ENCODE data around the gene SYNGR3. TPM values are rescaled to one million over a fixed set of nuclear protein-coding genes. Genes with fewer than 3 reads are reported as not detected.
A peak's percentile ranks its signal among the peaks of the same experiment; 100 is the strongest.
"Not testable (repeated sequence)": the region's sequence is repeated elsewhere in the genome, so short reads cannot be mapped to it uniquely, and the experiment has no call there.

The SYNGR3 gene
- total RNA-seq, 2 experiments from 2014 or later: 1.3 to 1.9 TPM

DNA sequence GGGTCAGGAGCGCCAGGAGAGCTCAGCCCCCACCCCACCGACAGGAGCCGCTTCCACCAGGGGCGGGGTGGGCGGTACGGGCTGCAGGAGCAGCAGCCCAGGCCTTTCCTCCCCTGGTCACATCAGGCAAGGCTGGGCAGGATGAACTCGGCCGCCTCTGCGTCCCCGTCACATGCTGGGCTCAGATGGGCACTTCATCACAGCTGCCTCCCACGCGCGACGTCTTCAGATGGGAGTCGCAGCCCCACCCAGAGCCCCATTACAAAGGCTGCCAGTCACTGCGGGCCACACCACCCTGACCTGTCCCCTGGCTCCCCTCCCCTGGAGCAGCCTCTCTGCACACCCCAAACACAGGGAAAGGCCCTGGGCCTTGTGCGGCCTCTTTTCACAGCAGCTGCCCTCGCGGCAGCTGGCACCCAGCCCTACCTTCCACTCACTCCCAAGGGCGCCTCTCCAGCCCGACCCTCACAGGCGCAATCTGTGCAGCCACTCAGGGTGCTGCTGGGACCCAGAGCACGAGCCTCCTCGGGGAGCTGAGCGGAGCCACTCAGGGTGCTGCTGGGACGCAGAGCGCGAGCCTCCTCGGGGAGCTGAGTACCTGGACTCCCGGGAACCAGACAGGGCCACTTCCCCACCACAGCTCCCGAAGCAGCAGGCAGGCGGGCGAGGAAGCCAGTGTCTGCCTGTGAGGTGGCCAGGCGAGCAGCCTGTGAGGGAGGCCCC is 15.2 kb downstream of the SYNGR3 start:
- H3K9me3 Mint-ChIP-seq: no peaks in the 10 kb centered on the region
- peaks cover 37% of the 10 kb centered on the region for H3K4me1 Mint-ChIP-seq
- H3K4me3 Mint-ChIP-seq: no peak overlapping the region
- POLR2A ChIA-PET: no interaction called here
- DNase-seq: no peak
- H3K27me3 Mint-ChIP-seq: no peaks in the 10 kb centered on the region
- no peak overlapping the region for H3K27ac Mint-ChIP-seq
- CTCF ChIA-PET: interaction anchor here (0.7 to 3.7 kb wide), 9 partner anchors 11 to 150 kb away, joined by 3 to 36 read pairs (median 4); partner anchors contain the start of genes NOXO1, NPW and TRAF7
- peaks cover 23% of the 10 kb centered on the region for H3K36me3 Mint-ChIP-seq (ENCODE audit: low read depth)

DNA sequence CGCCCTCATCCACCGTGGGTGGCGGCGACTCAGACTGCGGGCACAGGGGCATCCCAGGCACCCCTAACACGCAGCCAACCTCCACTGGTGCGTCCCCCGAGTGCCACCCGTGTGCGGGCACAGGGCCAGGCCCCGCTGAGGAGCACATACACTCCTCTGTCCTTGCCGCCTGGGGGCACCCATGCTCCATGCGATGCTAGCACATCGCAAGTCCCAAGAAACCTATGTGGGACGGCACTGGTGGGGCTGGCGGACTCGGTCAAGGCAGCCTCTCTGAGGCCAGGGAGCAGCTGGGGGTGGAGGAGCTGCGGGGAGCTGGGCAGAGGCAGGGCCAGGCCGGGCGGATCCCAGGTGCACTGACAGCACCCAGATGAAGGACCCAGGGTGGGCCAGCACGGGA is 15.9 kb downstream of the SYNGR3 start:
- H3K4me1 Mint-ChIP-seq: peaks cover 43% of the 10 kb centered on the region
- no peaks in the 10 kb centered on the region for H3K27me3 Mint-ChIP-seq
- POLR2A ChIA-PET: no interaction called here
- CTCF ChIA-PET: interaction anchor here (3.7 kb wide), 1 partner anchor 11 kb away, joined by 36 read pairs; no protein-coding TSS in a partner anchor
- no peak overlapping the region for H3K4me3 Mint-ChIP-seq
- no peak overlapping the region for H3K27ac Mint-ChIP-seq
- peaks cover 28% of the 10 kb centered on the region for H3K36me3 Mint-ChIP-seq (ENCODE audit: low read depth)
- DNase-seq: no peak
- H3K9me3 Mint-ChIP-seq: no peaks in the 10 kb centered on the region

DNA sequence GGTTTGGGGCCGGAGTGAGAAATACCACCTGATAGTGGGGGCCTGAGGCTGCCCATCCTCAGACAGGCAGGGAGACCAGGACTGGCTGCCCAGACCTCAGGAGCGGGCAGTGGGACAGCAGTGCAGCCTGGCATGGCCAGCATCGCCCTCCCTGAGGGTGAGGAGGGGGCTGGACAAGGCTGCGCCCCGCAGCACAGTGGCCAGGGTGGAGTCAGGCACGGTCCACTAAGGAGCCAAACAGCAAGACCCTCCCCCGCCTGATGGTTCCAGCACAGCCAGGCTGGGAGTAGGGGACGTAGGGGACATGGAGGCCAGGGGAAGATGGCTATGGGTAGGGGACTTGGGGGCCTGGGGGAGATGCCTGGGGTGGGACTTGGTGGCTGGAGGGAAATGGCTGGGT is 16.5 kb downstream of the SYNGR3 start:
- H3K27ac Mint-ChIP-seq: no peak overlapping the region
- CTCF ChIA-PET: interaction anchor here (3.7 kb wide), 1 partner anchor 12 kb away, joined by 36 read pairs; no protein-coding TSS in a partner anchor
- no peak for DNase-seq
- H3K36me3 Mint-ChIP-seq (ENCODE audit: low read depth): peaks cover 24% of the 10 kb centered on the region
- no peak overlapping the region for H3K4me3 Mint-ChIP-seq
- no peaks in the 10 kb centered on the region for H3K9me3 Mint-ChIP-seq
- POLR2A ChIA-PET: no interaction called here
- no peaks in the 10 kb centered on the region for H3K27me3 Mint-ChIP-seq
- peaks cover 43% of the 10 kb centered on the region for H3K4me1 Mint-ChIP-seq

DNA sequence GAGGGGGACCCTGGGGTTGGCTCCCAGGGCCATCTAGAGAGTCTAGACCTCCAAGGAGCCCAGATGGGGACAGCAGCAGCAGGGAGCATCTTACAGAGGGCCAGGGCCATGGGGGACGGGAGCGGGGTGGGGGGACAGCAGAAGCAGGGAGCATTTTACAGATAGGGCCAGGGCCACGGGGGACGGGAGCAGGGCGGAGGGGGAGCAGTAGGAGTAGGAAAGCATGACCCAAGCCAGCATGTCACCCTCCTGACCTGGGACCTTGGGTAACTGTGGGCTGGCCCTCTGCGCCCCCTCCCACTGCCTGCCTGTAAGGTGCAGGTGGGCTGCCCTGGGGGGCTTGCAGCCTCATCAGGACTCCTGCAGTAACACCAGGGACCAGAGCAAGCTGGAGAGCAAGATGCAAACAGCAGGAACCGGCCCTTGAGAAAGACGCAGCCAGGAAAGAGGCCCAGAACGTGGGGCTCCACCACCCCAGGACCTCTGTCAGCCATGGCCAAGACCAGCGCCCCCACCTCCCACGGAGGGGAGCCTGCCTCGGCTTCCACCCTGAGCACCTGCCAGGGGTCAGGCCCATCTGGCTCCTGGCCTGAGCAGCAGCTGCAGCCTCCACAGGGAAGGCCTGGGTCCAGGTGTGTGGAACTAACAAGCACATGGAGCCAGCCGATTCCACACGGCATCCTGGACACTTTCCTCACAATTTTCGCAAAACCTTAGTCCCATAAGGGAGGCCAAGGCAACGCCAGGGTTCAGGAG is 17.5 kb downstream of the SYNGR3 start:
- H3K4me1 Mint-ChIP-seq: peaks cover 43% of the 10 kb centered on the region
- ChIA-PET CTCF (interaction anchor here (1.3 to 2.4 kb wide), 3 partner anchors 12 to 133 kb away, joined by 5 to 9 read pairs (median 5); no protein-coding TSS in a partner anchor), POLR2A (no interaction called here)
- H3K9me3 Mint-ChIP-seq: no peaks in the 10 kb centered on the region
- H3K27ac Mint-ChIP-seq: peak overlapping the region; percentile 91
- DNase-seq: no peak
- H3K36me3 Mint-ChIP-seq (ENCODE audit: low read depth): peaks cover 21% of the 10 kb centered on the region
- no peaks in the 10 kb centered on the region for H3K27me3 Mint-ChIP-seq
- peak overlapping the region; percentile 81 for H3K4me3 Mint-ChIP-seq

DNA sequence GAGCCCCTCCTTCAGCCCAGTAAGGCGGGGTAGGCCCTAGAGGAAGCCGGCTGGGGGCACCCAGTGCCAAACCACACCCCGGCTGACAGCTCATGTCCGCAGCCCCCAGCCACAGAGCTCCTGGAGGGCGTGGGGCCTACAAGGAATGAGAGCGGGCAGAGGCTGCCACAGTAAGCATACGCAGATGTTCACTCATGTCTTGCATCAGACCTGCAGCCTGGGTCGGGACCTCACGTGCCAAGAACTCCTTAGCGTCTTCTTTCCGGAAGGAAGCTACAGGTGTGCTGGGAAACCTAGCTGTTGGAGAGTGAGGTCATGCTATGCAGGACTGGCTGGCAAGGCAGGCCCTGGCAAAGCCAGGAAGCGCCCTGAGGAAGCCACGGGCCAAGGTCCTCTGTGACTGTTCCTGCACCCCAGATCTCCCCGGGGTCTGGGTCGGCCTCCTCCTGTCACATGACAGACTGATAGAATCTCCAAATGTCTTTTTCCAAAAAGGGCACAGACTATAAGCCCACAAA is 18.3 kb downstream of the SYNGR3 start:
- H3K9me3 Mint-ChIP-seq: no peaks in the 10 kb centered on the region
- peaks cover 18% of the 10 kb centered on the region for H3K36me3 Mint-ChIP-seq (ENCODE audit: low read depth)
- ChIA-PET POLR2A (no interaction called here), CTCF (interaction anchor here (1.3 to 2.4 kb wide), 3 partner anchors 13 to 132 kb away, joined by 5 to 9 read pairs (median 5); no protein-coding TSS in a partner anchor)
- H3K4me3 Mint-ChIP-seq: peak overlapping the region; percentile 81
- H3K4me1 Mint-ChIP-seq: peaks cover 43% of the 10 kb centered on the region
- peak overlapping the region; percentile 91 for H3K27ac Mint-ChIP-seq
- peak; percentile 30 for DNase-seq
- H3K27me3 Mint-ChIP-seq: no peaks in the 10 kb centered on the region

DNA sequence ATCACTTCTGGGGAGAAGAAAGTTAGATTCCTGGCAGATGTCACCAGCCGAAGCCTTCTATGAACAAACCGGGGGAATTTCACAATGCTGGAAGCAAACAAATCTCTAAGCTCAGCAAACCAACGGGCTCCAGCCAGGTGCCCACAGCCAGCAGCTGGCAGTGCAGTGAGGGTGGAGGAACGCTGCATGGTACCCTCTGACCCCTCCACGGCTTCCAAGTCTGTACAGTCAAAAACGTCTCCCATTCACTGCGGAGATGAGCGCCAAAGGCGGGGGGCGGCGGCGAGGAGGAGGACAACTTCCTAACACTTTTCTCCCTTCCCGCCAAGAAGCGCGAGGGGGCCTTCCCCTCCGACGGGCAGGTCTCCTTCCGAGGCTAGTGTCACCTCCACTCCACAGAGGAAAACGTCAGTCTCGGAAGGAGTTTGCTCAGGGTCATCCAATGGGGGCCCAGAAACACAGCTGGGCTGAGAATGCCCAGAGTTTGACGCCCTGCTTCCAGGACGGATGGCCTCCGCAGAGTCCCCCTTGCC is 18.9 kb downstream of the SYNGR3 start:
- Mint-ChIP-seq H3K27me3 (no peaks in the 10 kb centered on the region), H3K9me3 (no peaks in the 10 kb centered on the region), H3K27ac (peak overlapping the region; percentile 91), H3K4me3 (peak overlapping the region; percentile 81), H3K36me3 (ENCODE audit: low read depth) (peaks cover 18% of the 10 kb centered on the region), H3K4me1 (peaks cover 43% of the 10 kb centered on the region)
- CTCF ChIA-PET: interaction anchor here (1.8 to 2.4 kb wide), 2 partner anchors 14 kb away, joined by 5 to 9 read pairs; no protein-coding TSS in a partner anchor
- POLR2A ChIA-PET: interaction anchor here (1.0 kb wide), 1 partner anchor 146 kb away, joined by 3 read pairs; no protein-coding TSS in a partner anchor
- peak; percentile 44 for DNase-seq

DNA sequence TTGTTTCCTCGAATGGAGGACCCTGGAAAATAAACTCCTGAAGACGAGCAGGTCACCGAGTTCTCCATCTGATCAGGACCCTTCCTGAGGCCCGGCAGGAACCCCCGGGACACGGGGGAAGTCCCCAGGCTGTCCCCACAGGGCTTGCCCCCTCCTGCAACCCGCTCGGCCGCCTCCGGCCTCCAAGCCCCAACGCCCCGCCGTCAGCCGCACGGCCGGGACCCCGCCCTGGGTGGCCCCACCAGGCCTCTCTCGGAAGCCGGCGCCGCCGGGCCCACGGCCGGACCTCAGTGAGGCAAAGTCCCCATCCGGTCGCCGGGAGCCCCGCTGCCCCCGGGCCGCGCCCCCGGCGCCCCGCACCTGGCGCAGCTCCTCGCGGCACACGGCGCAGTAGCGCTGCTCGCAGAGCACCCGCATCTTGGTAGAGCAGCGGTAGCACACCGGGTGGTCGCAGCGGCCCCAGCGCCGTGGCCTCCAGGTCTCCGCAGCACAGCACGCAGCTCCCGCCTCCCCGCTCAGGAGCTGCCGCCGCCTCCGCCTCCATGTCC is 19.5 kb downstream of the SYNGR3 start:
- H3K27ac Mint-ChIP-seq: peak overlapping the region; percentile 91
- H3K27me3 Mint-ChIP-seq: no peaks in the 10 kb centered on the region
- POLR2A ChIA-PET: interaction anchor here (1.0 kb wide), 1 partner anchor 146 kb away, joined by 3 read pairs; no protein-coding TSS in a partner anchor
- H3K9me3 Mint-ChIP-seq: no peaks in the 10 kb centered on the region
- DNase-seq: no peak
- peaks cover 18% of the 10 kb centered on the region for H3K36me3 Mint-ChIP-seq (ENCODE audit: low read depth)
- peak overlapping the region; percentile 81 for H3K4me3 Mint-ChIP-seq
- CTCF ChIA-PET: interaction anchor here (2.4 kb wide), 1 partner anchor 14 kb away, joined by 9 read pairs; no protein-coding TSS in a partner anchor
- H3K4me1 Mint-ChIP-seq: peaks cover 39% of the 10 kb centered on the region

DNA sequence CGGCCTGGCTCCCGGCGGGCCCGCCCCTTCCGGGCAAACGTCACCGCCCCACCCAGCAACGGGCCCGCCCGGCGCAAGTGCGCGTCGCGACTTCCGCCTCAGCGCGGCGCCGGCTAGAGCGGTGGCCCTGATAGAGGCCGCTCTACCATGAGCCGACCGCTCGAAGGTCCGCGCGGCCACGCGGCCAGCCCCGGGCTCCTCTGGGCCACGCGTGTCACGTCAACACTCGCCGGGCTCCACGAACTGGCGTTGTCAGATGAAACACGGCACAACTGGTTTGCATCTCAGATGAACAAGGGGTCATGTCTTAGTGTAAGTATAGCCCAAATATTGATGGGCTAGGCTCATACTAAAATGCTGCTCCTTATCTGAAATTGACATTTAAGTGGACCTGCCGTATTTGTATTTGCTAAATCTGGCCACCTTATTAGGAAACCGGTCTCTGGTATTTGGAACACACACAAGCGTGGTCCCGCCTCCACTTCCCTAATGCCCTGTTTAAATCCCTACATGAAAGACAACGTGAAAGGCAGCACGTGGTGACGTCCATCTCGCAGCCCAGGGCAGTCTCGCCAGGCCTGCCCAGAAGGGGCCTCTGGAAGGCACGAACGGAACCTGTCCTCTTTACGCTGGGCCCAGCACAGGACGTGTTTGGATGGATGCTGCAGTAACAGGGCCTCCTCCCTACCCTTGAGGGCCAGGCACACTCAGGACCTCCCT is 20.2 kb downstream of the SYNGR3 start, which contains the start of gene ZNF598:
Gene ZNF598, minus strand, starts transcription at position 31 of the 720 bp plus-strand sequence.
- POLR2A ChIA-PET: no interaction called here
- CTCF ChIA-PET: interaction anchor here (2.4 kb wide), 1 partner anchor 15 kb away, joined by 9 read pairs; no protein-coding TSS in a partner anchor
- H3K27me3 Mint-ChIP-seq: no peaks in the 10 kb centered on the region
- H3K4me1 Mint-ChIP-seq: peaks cover 37% of the 10 kb centered on the region
- DNase-seq: peak; percentile 80
- H3K36me3 Mint-ChIP-seq (ENCODE audit: low read depth): peaks cover 18% of the 10 kb centered on the region
- peak within 1 kb of the TSS; percentile 95 for H3K27ac Mint-ChIP-seq
- H3K9me3 Mint-ChIP-seq: no peaks in the 10 kb centered on the region
- H3K4me3 Mint-ChIP-seq: peak within 1 kb of the TSS; percentile 92

DNA sequence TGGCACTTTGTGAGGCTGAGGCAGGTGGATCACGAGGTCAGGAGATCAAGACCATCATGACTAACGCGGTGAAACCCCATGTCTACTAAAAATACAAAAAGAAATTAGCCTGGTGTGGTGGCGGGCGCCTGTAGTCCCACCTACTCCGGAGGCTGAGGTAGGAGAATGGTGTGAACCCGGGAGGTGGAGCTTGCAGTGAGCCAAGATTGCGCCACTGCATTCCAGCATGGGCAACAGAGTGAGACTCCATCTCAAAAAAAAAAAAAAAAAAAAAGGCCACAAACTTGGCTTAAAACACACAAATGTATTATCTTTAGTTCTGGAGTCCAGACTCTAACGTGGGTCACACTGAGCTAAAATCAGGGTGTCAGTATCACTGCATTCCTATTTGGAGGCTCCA is 22.0 kb downstream of the SYNGR3 start:
- H3K27me3 Mint-ChIP-seq, POLR2A ChIA-PET, DNase-seq, H3K4me3 Mint-ChIP-seq, H3K27ac Mint-ChIP-seq, H3K9me3 Mint-ChIP-seq: not testable (repeated sequence)
- CTCF ChIA-PET: interaction anchor here (0.6 to 1.7 kb wide), 3 partner anchors 11 to 429 kb away, joined by 3 to 9 read pairs (median 5); no protein-coding TSS in a partner anchor
- Mint-ChIP-seq H3K4me1 (peaks cover 27% of the 10 kb centered on the region), H3K36me3 (ENCODE audit: low read depth) (peaks cover 12% of the 10 kb centered on the region)

DNA sequence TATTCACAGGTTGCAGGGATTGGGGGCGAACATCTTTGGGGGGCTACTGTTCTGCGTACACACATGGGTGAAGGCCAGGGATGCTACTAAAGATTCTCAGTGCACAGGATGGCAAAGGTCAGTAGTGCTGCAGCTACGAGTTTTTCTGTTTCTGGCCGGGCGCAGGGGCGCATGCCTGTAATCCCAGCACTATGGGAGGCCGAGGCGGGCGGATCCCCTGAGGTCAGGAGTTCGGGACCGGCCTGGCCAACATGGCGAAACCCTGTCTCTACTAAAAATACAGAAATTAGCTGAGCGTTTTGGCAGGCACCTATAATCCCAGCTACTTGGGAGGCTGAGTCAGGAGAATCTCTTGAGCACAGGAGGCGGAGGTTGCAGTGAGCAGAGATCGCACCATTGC is 23.8 kb downstream of the SYNGR3 start:
- Mint-ChIP-seq H3K27me3 (peaks cover 2% of the 10 kb centered on the region), H3K4me1 (peaks cover 9% of the 10 kb centered on the region), H3K4me3 (no peak overlapping the region), H3K9me3 (no peaks in the 10 kb centered on the region), H3K36me3 (ENCODE audit: low read depth) (peaks cover 4% of the 10 kb centered on the region), H3K27ac (no peak overlapping the region)
- POLR2A ChIA-PET: no interaction called here
- CTCF ChIA-PET: interaction anchor here (1.4 to 2.0 kb wide), 2 partner anchors 9 to 10 kb away, joined by 3 to 6 read pairs; no protein-coding TSS in a partner anchor
- DNase-seq: no peak

DNA sequence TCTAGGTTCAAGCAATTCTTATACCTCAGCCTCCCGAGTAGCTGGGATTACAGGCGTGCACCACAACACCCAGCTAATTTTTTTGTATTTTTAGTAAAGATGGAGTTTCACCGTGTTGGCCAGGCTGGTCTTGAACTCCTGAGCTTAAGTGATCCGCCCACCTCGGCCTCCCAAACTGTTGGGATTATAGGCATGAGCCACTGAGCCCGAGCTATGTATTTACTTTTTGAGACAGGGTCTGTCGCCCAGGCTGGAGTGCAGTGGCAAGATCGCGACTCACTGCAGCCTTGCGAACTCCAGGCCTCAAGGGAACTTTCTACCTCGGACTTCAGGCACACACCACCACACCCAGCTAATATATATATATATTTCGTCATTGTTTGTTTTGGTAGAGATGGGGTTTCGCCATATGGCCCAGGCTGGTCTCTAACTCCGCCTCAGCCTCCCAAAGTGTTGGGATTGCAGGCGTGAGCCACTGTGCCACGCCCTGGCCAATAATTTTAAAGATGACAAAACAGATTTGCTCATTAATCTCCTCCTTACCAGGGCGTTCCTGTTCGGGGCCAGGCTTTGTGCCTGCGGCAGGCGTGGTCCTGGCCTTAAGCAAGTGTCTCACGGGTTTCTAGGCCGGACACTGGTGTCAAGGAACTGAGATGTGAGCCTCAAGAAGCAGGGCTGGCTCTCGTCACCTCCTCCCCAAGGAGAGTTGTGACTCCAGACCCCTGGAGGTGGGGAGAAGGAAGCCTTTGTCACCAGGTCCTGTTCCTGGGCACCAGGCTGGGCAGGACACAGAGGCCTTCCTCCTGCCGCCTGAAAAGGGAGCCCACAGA is 25.6 kb downstream of the SYNGR3 start:
- no peak overlapping the region for H3K27ac Mint-ChIP-seq
- peaks cover 2% of the 10 kb centered on the region for H3K4me1 Mint-ChIP-seq
- DNase-seq: no peak
- CTCF ChIA-PET: interaction anchor here (0.6 to 0.9 kb wide), 2 partner anchors 137 to 392 kb away, joined by 3 to 4 read pairs; no protein-coding TSS in a partner anchor
- H3K9me3 Mint-ChIP-seq: no peaks in the 10 kb centered on the region
- POLR2A ChIA-PET: no interaction called here
- H3K4me3 Mint-ChIP-seq: no peak overlapping the region
- peaks cover 11% of the 10 kb centered on the region for H3K27me3 Mint-ChIP-seq
- peaks cover under 1% of the 10 kb centered on the region for H3K36me3 Mint-ChIP-seq (ENCODE audit: low read depth)

All from activated CD4-positive, alpha-beta T cell treated with anti-CD3 and anti-CD28 coated beads, Interleukin-2, amount 10 ng/mL, durations not matched to agents 7 days and 5 days (primary cell).